H9 (cell line): ENCODE results near the gene CHST1. TPM values are rescaled to one million over a fixed set of nuclear protein-coding genes. Genes with fewer than 3 reads are reported as not detected.

Experiments used
- DNase-seq: peaks from one replicate; pipeline ENCODE4 v3.0.0-alpha.2; 2017
- H2AFZ ChIP-seq: one replicate; pipeline ENCODE4 v1.6.1; 2013; ENCODE audit warnings: mild to moderate bottlenecking, low read length, control low read depth, moderate library complexity
- H2AK5ac ChIP-seq: 2 replicates; pipeline ENCODE4 v1.6.1; 2013; ENCODE audit warnings: low read length, control low read depth, mixed read lengths; ENCODE audit not compliant: insufficient read length
- H2BK120ac ChIP-seq: one replicate; pipeline ENCODE4 v1.6.1; 2013; ENCODE audit warnings: low read depth, mild to moderate bottlenecking, low read length, control low read depth, inconsistent platforms; ENCODE audit not compliant: poor library complexity, severe bottlenecking
- H2BK12ac ChIP-seq: 2 replicates; pipeline ENCODE4 v1.6.1; 2013; ENCODE audit warnings: low read length, control low read depth, mixed read lengths, low read depth; ENCODE audit not compliant: insufficient read length
- H2BK15ac ChIP-seq: 2 replicates; pipeline ENCODE4 v1.6.1; 2013; ENCODE audit warnings: low read depth, low read length, control low read depth
- H2BK20ac ChIP-seq: one replicate; pipeline ENCODE4 v1.6.1; 2013; ENCODE audit warnings: low read depth, mild to moderate bottlenecking, low read length, control low read depth, inconsistent platforms; ENCODE audit not compliant: poor library complexity, severe bottlenecking
- H2BK5ac ChIP-seq: 2 replicates; pipeline ENCODE4 v1.6.1; 2013; ENCODE audit warnings: low read length, control low read depth, mixed read lengths; ENCODE audit not compliant: insufficient read length
- H3K14ac ChIP-seq: 2 replicates; pipeline ENCODE4 v1.6.1; 2013; ENCODE audit warnings: low read length, control low read depth; ENCODE audit not compliant: insufficient read depth
- H3K18ac ChIP-seq: 2 replicates; pipeline ENCODE4 v1.6.1; 2013; ENCODE audit warnings: low read depth, mild to moderate bottlenecking, mixed read lengths, low read length, control low read depth; ENCODE audit not compliant: insufficient read length
- H3K23ac ChIP-seq: 2 replicates; pipeline ENCODE4 v1.6.1; 2013; ENCODE audit warnings: low read length, control low read depth, mixed read lengths, low read depth; ENCODE audit not compliant: insufficient read length
- H3K23me2 ChIP-seq: 2 replicates; pipeline ENCODE4 v1.6.1; 2013; ENCODE audit warnings: low read depth, mild to moderate bottlenecking, mixed read lengths, low read length, control low read depth; ENCODE audit not compliant: insufficient read length, poor library complexity, severe bottlenecking
- H3K27ac ChIP-seq: 2 replicates; pipeline ENCODE4 v1.5.1; 2013; ENCODE audit warnings: low read length, control low read depth, mixed read lengths, low read depth; ENCODE audit not compliant: insufficient read length
- H3K27me3 ChIP-seq: 2 replicates; pipeline ENCODE4 v1.6.1; 2013; ENCODE audit warnings: low read length, control low read depth, inconsistent platforms; ENCODE audit not compliant: insufficient read depth
- H3K4ac ChIP-seq: 2 replicates; pipeline ENCODE4 v1.6.1; 2013; ENCODE audit warnings: low read depth, mild to moderate bottlenecking, control low read depth, inconsistent platforms, low read length, moderate library complexity
- H3K4me1 ChIP-seq: 2 replicates; pipeline ENCODE4 v1.6.1; 2013; ENCODE audit warnings: low read length, control low read depth, inconsistent platforms; ENCODE audit not compliant: insufficient read depth
- H3K4me2 ChIP-seq: 2 replicates; pipeline ENCODE4 v1.6.1; 2013; ENCODE audit warnings: low read length, control low read depth, mixed read lengths; ENCODE audit not compliant: insufficient read length, insufficient read depth
- H3K56ac ChIP-seq: 2 replicates; pipeline ENCODE4 v1.6.1; 2013; ENCODE audit warnings: low read depth, mild to moderate bottlenecking, mixed read lengths, low read length, control low read depth; ENCODE audit not compliant: insufficient read length
- H3K79me1 ChIP-seq: 2 replicates; pipeline ENCODE4 v1.6.1; 2013; ENCODE audit warnings: low read depth, mild to moderate bottlenecking, moderate library complexity, low read length, control low read depth, inconsistent platforms; ENCODE audit not compliant: insufficient read depth, poor library complexity, severe bottlenecking
- H3K79me2 ChIP-seq: 2 replicates; pipeline ENCODE4 v1.6.1; 2013; ENCODE audit warnings: low read length, control low read depth, inconsistent platforms; ENCODE audit not compliant: insufficient read depth
- H3K9ac ChIP-seq: 2 replicates; pipeline ENCODE4 v1.6.1; 2013; ENCODE audit warnings: low read length, control low read depth, mixed read lengths; ENCODE audit not compliant: insufficient read length; ENCODE audit errors: extremely low read depth
- H3K9me3 ChIP-seq: one replicate; pipeline ENCODE4 v1.6.1; 2013; ENCODE audit warnings: low read depth, low read length, inconsistent platforms; ENCODE audit not compliant: control insufficient read depth
- H3T11ph ChIP-seq: one replicate; pipeline ENCODE4 v1.6.1; 2013; ENCODE audit warnings: mild to moderate bottlenecking, low read length, control low read depth, inconsistent platforms
- H4K20me1 ChIP-seq: one replicate; pipeline ENCODE4 v1.6.1; 2013; ENCODE audit not compliant: control insufficient read depth, insufficient read length, insufficient read depth
- H4K5ac ChIP-seq: 2 replicates; pipeline ENCODE4 v1.6.1; 2013; ENCODE audit warnings: low read depth, mild to moderate bottlenecking, mixed read lengths, low read length, control low read depth; ENCODE audit not compliant: insufficient read length
- H4K8ac ChIP-seq: replicated peaks from 2 replicates; pipeline ENCODE4 v1.6.1; 2013; ENCODE audit warnings: low read length, control low read depth, mixed read lengths, low read depth; ENCODE audit not compliant: insufficient read length
- H4K91ac ChIP-seq: 2 replicates; pipeline ENCODE4 v1.6.1; 2013; ENCODE audit warnings: low read depth, mild to moderate bottlenecking, moderate library complexity, mixed read lengths, low read length, control low read depth; ENCODE audit not compliant: insufficient read length
- H3K27ac Mint-ChIP-seq, 3 experiments: 2 replicates in 2 of 3; 3 replicates in 1 of 3; pipeline ENCODE4 v1.8.0; 2020 to 2021; ENCODE audit warnings: mixed read lengths in 3 of 3, mild to moderate bottlenecking in 1 of 3, moderate library complexity in 1 of 3
- H3K27me3 Mint-ChIP-seq: 2 replicates; pipeline ENCODE4 v1.8.0; 2021; ENCODE audit warnings: low read depth, mild to moderate bottlenecking, moderate library complexity, mixed read lengths
- H3K36me3 Mint-ChIP-seq, 3 experiments: 2 replicates in 2 of 3; 3 replicates in 1 of 3; pipeline ENCODE4 v1.8.0; 2020 to 2021; ENCODE audit warnings: low read depth in 3 of 3, mixed read lengths in 3 of 3; ENCODE audit not compliant: insufficient read depth in 1 of 3
- H3K4me1 Mint-ChIP-seq, 2 experiments: 2 replicates each; pipeline ENCODE4 v1.8.0; 2020; ENCODE audit warnings: mixed read lengths in 2 of 2
- H3K4me3 Mint-ChIP-seq, 2 experiments: 2 replicates in 1 of 2; 3 replicates in 1 of 2; pipeline ENCODE4 v1.8.0; 2020 to 2021; ENCODE audit warnings: mild to moderate bottlenecking in 2 of 2, mixed read lengths in 2 of 2, moderate library complexity in 1 of 2
- H3K9me3 Mint-ChIP-seq, 2 experiments: 2 replicates in 1 of 2; 3 replicates in 1 of 2; pipeline ENCODE4 v1.8.0; 2020; ENCODE audit warnings: mild to moderate bottlenecking in 2 of 2, mixed read lengths in 2 of 2, moderate library complexity in 1 of 2
- CTCF ChIP-seq: fragments of 200-600 bp; sonication (generic); conservative IDR thresholded peaks from 3 replicates; pipeline ENCODE4 v1.8.0; 2021; ENCODE audit warnings: antibody characterized with exemption, mild to moderate bottlenecking
- WGBS: extraction: QIAGEN DNeasy Blood & Tissue Kit; methylation state at CpG from one replicate; pipeline ENCODE4 v1.1.7; 2013; ENCODE audit warnings: missing lambda C conversion rate, low lambda C conversion rate, mixed read lengths; ENCODE audit not compliant: insufficient read length; ENCODE audit errors: extremely low coverage; 5-methylcytosine and 5-hydroxymethylcytosine counted together
- total RNA-seq: library from RNA; stranded (reverse); gene quantifications from 2 replicates; pipeline ENCODE4 v1.2.1, GENCODE V29; 2021

The CHST1 gene
- total RNA-seq, 1 experiment from 2014 or later = 0.57 TPM

GRCh38 chr11:45678976-45679375 lies 13.6 kb upstream of the CHST1 start:
- Histone ChIP-seq H3K4me2 (no peak overlapping the region), H3K27ac (no peak overlapping the region), H3K79me1 (no peaks in the 10 kb centered on the region), H3K23me2 (no peaks in the 10 kb centered on the region), H3K27me3 (no peaks in the 10 kb centered on the region), H3K4me1 (no peaks in the 10 kb centered on the region), H3K23ac (no peak overlapping the region), H3K56ac (no peak overlapping the region), H3K14ac (no peak overlapping the region; the same call in 1 of the 2 replicates), H3T11ph (no peak overlapping the region), H3K9me3 (no peaks in the 10 kb centered on the region), H3K18ac (no peak overlapping the region), H4K20me1 (no peaks in the 10 kb centered on the region), H4K5ac (no peak overlapping the region), H3K4ac (no peak overlapping the region), H2AFZ (no peak overlapping the region), H2BK5ac (no peak overlapping the region), H3K79me2 (no peaks in the 10 kb centered on the region), H2BK12ac (no peak overlapping the region), H4K8ac (no peak overlapping the region), H3K9ac (no peak overlapping the region), H4K91ac (no peak overlapping the region), H2AK5ac (no peak overlapping the region), H2BK15ac (no peak overlapping the region), H2BK20ac (no peak overlapping the region), H2BK120ac (no peak overlapping the region)
- DNase-seq = no peak
- H3K4me1 Mint-ChIP-seq = peaks cover 11 to 31% of the 10 kb centered on the region in 2 experiments
- H3K4me3 Mint-ChIP-seq = no peak overlapping the region
- no peaks in the 10 kb centered on the region for H3K9me3 Mint-ChIP-seq
- H3K27me3 Mint-ChIP-seq = peaks cover 8% of the 10 kb centered on the region
- no peaks in the 10 kb centered on the region; a peak in 1 of 7 replicates for H3K36me3 Mint-ChIP-seq
- peak; percentile 35; the same call in 2 of the 3 replicates for TF ChIP-seq CTCF
- no peak overlapping the region for H3K27ac Mint-ChIP-seq
- WGBS = no CpG with 5 or more reads among the region's 7 CpGs
